Neural cell (in vitro differentiated cells): Measurements from ENCODE around the gene SLC2A4RG.

Experiments
- EZH2 ChIP-seq: fragments of 200-600, 300-800 bp; shearing (Covaris generic), sonication (generic); IDR thresholded peaks from 2 replicates; pipeline ENCODE4 v1.6.1; 2014; ENCODE audit warnings: antibody characterized with exemption, low read length, borderline replicate concordance, mild to moderate bottlenecking; ENCODE audit not compliant: insufficient read depth, poor library complexity, severe bottlenecking
- MXI1 ChIP-seq: fragments of 450-650 bp; conservative IDR thresholded peaks from 2 replicates; pipeline ENCODE4 v1.6.1; 2014; ENCODE audit warnings: antibody characterized with exemption, mild to moderate bottlenecking; ENCODE audit not compliant: poor library complexity, severe bottlenecking
- POLR2AphosphoS5 ChIP-seq: IDR thresholded peaks from 2 replicates; pipeline ENCODE4 v1.6.1; 2012
- RAD21 ChIP-seq: fragments of 450-650 bp; conservative IDR thresholded peaks from 2 replicates; pipeline ENCODE4 v1.6.1; 2014; ENCODE audit warnings: antibody characterized with exemption, mild to moderate bottlenecking, moderate library complexity
- TF ChIP-seq, protein P1 (sequence below): IDR thresholded peaks from 2 replicates; pipeline ENCODE4 v1.6.1; 2012; ENCODE audit warnings: borderline replicate concordance
- TF ChIP-seq, protein P2 (sequence below): fragments of 450-650 bp; IDR thresholded peaks from 2 replicates; pipeline ENCODE4 v1.5.1; 2014; ENCODE audit warnings: antibody characterized with exemption, mild to moderate bottlenecking, moderate library complexity; ENCODE audit not compliant: poor library complexity, severe bottlenecking

DNA sequence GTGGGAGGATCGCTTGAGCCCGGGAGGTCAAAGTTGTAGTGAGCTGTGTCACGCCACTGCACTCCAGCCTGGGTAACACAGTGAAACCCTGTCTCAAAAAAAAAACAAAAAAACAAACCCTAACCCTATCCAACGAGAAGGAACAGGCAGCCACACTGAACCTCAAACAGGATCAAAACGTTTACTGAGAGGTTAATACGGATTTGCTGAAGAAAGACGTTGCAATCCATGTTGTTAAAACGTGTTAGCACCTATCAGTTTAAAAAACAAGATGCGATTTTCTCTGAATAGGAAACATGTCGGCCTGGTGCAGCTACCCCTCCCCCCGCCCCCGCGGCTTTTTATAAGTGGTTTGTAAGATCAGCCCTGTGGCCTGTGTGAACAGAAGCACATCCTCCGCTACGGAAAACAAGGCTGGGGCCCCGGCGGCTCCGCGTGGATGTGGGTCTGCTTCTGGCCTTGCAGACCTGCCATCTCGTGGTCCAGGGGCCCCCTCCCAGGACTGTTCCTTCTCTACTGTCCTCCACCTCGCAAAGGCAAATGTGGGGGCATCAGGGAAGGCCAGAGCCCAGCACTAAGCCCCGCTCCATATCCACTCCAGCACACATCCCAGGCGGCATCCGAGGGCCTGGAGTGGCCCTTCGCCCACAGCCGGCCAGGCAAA, 11.4 kb downstream of the SLC2A4RG start:
- TF ChIP-seq, protein P1, sequence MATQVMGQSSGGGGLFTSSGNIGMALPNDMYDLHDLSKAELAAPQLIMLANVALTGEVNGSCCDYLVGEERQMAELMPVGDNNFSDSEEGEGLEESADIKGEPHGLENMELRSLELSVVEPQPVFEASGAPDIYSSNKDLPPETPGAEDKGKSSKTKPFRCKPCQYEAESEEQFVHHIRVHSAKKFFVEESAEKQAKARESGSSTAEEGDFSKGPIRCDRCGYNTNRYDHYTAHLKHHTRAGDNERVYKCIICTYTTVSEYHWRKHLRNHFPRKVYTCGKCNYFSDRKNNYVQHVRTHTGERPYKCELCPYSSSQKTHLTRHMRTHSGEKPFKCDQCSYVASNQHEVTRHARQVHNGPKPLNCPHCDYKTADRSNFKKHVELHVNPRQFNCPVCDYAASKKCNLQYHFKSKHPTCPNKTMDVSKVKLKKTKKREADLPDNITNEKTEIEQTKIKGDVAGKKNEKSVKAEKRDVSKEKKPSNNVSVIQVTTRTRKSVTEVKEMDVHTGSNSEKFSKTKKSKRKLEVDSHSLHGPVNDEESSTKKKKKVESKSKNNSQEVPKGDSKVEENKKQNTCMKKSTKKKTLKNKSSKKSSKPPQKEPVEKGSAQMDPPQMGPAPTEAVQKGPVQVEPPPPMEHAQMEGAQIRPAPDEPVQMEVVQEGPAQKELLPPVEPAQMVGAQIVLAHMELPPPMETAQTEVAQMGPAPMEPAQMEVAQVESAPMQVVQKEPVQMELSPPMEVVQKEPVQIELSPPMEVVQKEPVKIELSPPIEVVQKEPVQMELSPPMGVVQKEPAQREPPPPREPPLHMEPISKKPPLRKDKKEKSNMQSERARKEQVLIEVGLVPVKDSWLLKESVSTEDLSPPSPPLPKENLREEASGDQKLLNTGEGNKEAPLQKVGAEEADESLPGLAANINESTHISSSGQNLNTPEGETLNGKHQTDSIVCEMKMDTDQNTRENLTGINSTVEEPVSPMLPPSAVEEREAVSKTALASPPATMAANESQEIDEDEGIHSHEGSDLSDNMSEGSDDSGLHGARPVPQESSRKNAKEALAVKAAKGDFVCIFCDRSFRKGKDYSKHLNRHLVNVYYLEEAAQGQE = no peak
- TF ChIP-seq, protein P2, sequence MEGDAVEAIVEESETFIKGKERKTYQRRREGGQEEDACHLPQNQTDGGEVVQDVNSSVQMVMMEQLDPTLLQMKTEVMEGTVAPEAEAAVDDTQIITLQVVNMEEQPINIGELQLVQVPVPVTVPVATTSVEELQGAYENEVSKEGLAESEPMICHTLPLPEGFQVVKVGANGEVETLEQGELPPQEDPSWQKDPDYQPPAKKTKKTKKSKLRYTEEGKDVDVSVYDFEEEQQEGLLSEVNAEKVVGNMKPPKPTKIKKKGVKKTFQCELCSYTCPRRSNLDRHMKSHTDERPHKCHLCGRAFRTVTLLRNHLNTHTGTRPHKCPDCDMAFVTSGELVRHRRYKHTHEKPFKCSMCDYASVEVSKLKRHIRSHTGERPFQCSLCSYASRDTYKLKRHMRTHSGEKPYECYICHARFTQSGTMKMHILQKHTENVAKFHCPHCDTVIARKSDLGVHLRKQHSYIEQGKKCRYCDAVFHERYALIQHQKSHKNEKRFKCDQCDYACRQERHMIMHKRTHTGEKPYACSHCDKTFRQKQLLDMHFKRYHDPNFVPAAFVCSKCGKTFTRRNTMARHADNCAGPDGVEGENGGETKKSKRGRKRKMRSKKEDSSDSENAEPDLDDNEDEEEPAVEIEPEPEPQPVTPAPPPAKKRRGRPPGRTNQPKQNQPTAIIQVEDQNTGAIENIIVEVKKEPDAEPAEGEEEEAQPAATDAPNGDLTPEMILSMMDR = no peak
- TF ChIP-seq POLR2AphosphoS5 = no peak
- TF ChIP-seq RAD21 = no peak
- no peak for TF ChIP-seq EZH2
- TF ChIP-seq MXI1 = no peak
